ENCODE data around the gene FOXL3.
"Not testable (repeated sequence)": the region's sequence is repeated elsewhere in the genome, so short reads cannot be mapped to it uniquely, and the experiment has no call there.

Gene FOXL3

DNA sequence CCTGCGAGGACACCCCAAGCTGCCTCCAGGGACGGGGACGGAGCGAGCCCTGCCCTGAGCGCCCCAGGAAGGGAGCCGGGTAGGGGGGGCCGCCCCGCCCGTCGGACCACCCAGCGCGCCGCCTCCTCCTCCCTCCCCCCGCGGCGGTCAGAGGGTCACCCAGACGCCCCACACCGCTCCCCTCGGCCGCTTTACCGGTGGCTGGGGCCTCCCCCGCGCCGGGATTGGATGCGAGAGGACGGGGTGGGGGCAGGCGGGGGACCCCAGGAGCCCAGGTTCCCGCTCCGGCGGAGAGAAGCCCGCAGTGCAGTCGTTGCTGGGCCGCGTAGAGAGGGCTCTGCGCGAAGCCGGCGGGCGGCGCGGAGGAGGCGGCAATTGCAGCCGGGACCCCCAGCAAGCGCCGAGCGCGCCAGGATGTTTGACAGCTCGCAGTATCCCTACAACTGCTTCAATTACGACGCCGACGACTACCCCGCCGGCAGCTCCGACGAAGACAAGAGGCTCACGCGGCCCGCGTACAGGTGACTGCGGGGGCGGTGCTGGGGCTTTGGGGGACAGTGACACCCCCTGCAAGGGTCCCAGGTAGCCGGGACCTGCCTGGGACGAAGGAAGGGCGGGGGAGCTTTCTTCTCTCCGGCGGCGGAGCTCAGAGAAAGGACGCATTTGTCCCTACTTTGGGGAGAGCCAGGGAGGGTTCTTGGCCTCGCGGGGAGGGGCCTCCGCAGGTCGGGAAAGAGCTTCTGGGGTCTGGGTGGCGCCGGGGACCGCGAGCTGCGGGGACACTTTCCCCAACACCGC, at the start of gene FOXL3:
TSS of gene FOXL3 (plus strand) at position 415 of the 798 bp plus-strand sequence. CDS start at position 415, 0 bp downstream.
- no peak for DNase-seq

DNA sequence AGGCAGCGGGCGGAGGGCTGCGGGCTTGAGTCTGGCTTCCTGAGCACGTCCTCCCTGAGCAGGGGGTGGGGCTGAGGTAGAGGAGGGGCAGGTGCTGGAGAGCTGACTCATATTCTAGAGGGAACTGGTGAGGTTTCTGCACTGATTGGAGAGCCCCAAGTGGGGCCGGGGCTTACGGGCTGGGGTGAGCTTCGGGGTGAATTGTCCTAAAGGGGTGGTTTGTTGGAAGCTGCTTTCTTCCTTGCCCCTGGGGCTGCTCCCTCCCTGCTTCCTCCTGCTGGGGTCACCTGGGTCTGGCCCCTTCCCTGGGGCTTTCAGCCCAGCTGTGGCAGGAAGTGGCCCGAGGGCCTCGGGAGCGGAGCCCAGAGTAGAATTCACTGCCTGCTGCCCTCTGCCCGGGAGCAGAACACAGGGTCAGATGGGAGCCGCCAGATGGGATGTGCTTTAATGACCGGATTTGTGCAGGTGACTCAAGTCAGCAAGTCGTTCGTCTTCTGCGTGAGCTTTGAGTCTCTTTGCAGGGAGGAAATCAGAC, 49.0 kb upstream of the FOXL3 start:
- DNase-seq, result no peak

DNA sequence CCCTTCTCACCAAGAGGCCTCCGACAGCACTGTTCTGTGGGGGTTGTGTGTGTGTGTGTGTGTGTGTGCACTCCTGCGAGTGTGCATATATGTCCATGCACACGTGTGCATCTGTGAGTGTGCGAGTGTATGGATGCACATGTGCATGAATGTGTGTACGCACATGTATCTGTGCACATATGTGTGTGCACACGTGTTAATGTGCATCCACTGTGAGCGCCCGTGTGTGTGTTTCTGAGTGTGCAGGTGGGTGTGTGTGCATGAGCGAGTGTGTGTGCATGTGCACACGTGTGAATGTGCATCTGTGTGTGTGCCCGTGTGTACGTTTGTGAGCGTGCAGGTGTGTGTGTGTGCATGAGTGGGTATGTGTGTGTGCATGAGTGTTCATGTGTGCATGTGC, 48.5 kb upstream of the FOXL3 start:
- no peak for DNase-seq

DNA sequence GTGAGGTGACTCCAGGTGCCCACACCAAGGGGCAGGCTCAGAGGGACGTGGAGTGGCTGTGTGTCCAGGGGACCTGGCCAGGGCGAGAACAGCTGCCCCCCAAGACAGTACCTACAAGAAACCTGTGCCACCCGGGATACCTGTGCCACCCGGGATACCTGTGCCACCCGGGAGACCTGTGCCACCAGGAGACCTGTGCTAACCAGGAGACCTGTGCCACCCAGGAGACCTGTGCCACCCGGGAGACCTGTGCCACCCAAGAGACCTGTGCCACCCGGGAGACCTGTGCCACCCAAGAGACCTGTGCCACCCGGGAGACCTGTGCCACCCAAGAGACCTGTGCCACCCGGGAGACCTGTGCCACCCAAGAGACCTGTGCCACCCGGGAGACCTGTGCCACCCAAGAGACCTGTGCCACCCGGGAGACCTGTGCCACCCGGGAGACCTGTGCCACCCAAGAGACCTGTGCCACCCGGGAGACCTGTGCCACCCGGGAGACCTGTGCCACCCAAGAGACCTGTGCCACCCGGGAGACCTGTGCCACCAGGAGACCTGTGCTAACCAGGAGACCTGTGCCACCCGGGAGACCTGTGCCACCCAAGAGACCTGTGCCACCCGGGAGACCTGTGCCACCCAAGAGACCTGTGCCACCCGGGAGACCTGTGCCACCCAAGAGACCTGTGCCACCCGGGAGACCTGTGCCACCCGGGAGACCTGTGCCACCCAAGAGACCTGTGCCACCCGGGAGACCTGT, 47.0 kb upstream of the FOXL3 start:
- not testable (repeated sequence) for DNase-seq

DNA sequence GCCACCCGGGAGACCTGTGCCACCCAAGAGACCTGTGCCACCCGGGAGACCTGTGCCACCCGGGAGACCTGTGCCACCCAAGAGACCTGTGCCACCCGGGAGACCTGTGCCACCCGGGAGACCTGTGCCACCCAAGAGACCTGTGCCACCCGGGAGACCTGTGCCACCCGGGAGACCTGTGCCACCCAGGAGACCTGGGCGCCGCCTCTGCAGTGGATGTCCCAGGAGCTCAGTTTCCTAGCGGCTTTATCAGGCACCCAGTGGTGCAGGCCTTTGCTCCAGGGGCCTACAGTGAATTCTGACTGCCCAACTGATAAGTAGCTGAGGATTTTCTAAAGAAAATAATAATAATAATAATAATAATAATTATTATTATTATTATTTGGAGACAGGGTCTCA, 46.4 kb upstream of the FOXL3 start:
- DNase-seq, result not testable (repeated sequence)

DNA sequence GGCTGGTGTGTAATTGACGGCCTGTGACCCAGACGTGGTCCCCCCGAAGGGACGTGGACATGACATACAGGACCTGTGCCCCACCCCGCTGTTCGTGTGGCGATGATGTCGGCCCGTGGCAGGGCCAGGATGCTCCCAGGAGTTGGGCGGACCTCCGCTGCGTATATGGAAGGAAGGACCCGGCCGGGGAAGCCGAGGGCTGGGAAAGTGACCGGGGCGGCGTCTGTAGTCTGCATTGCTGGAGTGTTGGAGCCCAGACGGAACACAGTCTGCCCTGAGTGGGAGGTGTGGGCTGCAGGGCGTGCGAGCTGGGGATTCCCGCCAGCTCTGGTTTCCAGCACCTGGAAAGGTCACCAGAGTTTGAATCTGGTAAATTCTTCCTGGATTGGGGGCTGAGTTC, 45.0 kb upstream of the FOXL3 start:
- no peak for DNase-seq

DNA sequence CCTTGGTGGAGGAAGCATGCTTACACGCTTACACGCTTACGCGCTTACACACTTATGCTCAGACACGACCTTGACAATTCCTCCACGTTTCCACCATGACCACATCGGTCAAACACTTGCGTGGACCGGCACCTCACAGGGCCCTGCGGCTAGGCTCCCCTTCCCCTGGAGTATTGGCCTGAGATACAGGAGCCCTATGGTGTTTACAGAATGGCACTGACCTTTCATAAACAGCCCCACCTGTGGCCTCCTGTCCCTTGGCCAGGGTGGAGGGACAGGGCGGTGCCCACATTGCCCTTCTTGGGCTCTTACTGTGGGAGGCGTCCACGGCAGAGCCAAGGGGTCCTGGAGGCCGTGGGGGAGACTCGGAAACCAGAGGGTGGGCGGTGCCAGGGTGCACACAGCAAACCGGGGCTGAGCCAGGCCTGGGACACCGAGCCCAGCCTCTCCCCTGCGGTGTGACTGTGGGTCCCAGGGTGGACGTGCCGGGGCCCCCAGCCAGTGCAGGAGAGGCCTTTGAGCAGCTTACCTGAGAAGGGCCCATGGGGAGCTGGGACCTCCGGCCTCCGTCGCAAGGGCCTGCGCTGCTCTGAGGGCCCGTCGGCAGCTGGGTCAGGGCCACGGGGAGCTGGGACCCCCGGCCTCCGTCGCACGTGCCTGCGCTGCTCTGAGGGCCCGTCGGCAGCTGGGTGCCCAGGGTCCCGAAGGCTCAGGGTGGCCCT, 44.2 kb upstream of the FOXL3 start:
- DNase-seq, result no peak

DNA sequence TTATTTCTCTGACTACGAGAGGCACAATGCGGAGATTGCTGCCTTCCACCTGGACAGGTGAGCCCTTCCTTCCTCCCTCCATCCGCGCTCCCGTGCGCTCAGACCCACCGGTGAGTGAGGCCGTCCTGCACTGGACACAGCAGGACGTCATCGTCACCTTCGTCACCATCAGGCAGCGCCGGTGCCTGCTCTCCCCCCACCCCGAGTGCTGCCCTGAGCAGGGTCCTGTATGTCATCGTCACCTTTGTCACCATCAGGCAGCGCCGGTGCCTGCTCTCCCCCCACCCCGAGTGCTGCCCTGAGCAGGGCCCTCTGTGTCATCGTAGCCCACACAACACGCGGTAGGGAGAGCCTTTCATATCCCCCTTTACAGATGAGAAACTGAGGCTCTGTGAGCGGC, 43.5 kb upstream of the FOXL3 start:
- no peak for DNase-seq

DNA sequence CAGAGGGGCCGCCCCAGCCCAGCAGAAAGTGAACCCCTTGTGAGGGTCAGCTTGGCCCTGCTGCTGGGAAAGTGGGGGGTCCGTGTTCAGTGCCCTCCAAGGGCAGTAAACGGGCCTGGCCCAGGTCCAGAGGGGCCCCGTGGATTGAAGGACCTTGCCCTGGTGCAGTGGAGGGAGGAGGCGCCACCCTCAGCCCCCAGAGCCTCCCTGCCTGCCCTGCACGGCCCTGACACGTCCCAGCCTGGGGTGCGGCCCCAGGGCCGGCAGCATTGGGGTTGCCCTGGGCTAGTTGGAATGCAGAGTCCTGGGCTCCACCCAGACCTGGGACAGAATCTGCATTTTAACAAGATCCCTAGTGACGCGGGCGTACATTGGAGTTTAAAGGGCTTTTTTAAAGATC, 42.8 kb upstream of the FOXL3 start:
- DNase-seq, result no peak

DNA sequence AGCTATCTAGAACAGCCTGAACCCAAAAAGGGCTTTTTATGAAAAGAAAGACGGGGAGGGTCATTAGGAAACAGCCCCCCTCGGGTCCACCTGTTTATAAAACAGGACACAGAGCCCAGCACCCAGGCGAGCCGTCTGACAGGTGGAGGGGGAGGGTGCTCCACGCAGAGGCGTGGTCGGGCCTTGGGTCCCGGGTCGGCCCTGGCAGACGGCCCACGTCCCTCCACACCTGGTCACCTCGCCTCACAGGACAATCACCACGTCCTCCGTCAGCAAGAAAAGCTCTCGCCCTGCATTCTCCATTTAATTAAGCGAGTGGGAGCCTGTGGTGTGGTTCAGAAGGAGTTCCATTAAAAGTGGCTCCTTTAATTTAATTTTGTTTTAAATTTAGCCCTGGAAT, 42.3 kb upstream of the FOXL3 start:
- DNase-seq, result no peak

DNA sequence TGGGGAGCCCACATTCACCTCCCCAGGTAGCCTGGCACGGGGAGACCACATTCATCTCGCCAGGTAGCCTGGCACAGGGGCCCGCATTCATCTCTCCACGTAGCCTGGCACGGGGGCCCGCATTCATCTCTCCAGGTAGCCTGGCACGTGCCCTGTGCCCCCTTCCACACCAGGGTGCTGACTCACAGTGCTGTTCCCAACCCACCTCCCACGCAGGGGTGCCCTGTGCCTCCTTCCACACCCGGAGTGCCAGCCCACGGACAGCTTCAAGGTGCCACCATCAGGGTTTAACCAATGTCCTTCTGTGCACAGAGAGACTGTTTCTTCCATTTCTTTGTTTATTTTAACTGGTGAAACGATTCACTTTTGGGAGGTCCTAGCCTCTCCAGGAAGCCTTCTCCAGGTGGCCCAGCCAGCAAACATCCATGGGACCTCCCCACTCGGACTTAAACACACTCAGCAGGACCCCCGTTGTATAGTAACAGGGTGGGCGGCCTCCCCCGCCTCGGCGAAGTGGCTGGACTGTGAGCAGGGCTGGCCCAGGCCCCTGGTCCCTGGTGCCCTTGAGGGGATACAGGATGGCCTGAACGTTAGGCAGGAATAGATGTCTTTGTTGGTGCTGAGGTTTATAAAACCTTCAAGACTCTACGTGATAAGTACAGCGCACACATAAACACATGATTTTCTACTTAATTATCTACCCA, 41.1 kb upstream of the FOXL3 start:
- DNase-seq, result no peak

DNA sequence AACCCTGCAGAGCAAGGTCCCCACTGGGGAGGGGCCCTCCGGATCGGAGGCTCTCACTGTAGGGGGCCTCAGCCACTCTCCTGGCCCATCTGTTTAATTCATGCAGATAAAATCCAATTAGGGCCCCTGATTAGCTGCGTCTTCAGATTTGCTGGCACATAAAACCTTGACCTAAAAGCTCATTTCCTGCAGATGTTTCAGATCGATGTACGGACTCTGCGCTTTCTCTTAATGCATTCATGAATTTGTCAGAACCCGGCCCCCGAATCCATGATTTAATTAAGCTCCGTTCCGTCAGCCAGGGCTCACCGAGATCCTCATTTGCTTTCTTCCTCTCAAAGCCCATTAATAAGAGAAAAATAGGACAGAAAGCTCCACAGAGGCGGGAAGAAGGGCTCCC, 40.0 kb upstream of the FOXL3 start:
- no peak for DNase-seq

DNA sequence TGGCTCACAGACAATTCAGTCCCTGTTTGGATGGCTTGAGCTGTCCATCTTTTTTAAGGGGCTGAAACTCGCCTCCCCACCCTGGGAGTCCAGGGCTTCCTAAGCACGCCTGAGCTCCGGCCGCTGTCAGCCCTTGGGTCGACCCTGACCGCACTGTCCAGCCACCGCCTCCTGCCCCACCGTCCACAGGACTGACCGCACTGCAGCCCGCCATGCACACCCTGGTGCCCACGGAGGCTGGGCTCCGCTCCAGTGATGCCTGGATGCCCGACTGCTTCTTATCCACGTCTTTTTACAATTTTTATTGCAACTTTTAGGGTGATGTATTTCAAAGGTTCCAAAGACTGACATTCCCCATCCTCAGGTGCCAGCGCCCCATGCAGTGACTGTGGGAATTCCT, 39.4 kb upstream of the FOXL3 start:
- DNase-seq, result no peak

DNA sequence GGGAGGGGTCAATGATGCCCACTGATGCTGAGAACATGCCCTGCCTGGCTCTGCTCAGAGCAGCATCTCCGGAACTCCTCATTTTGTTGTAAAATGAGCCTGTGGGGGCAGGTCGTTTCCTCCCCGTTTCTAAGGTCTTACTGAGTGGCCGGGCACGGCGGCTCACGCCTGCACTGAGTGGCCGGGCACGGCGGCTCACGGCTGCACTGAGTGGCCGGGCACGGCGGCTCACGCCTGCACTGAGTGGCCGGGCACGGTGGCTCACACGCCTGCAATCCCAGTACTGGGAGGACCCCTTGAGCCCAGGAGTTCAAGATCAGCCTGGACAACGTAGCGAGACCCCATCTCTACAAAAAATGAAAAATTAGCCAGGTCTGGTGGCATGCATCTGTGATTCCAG, 39.0 kb upstream of the FOXL3 start:
- no peak for DNase-seq

DNA sequence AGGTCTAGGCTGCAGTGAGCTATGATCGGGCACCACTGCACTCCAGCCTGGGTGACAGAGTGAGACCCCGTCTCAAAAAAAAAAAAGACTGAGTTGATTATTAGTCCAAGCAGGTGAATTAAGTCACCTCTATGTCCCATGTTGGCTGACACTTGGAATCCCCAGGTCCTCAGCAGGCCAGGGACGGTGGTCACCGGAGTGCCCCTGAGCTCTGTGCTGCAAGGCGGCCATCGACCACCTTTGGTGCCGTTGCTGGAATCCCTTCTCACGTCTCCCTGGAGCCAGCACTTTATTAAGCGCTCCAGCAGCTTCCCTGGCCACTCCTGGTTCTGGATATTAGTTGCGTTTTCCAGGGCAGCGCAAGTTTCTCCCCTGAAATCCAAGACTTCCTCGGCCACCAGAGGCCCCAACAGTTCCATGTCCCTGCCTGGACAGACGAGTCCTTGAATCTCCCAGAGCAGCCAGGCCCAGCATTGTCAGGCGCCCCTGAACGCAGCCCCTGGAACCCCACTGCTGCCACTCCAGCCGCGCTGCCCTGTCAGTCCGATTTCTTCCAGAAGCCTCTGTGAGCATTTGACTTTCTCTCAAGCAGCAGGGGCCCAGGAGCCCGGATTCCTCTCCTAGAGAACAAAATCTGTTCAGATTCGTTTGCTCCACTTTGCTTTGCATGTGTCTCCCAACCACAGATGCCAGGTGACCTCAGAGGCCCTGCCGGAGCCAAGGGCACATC, 38.4 kb upstream of the FOXL3 start:
- DNase-seq, result no peak

DNA sequence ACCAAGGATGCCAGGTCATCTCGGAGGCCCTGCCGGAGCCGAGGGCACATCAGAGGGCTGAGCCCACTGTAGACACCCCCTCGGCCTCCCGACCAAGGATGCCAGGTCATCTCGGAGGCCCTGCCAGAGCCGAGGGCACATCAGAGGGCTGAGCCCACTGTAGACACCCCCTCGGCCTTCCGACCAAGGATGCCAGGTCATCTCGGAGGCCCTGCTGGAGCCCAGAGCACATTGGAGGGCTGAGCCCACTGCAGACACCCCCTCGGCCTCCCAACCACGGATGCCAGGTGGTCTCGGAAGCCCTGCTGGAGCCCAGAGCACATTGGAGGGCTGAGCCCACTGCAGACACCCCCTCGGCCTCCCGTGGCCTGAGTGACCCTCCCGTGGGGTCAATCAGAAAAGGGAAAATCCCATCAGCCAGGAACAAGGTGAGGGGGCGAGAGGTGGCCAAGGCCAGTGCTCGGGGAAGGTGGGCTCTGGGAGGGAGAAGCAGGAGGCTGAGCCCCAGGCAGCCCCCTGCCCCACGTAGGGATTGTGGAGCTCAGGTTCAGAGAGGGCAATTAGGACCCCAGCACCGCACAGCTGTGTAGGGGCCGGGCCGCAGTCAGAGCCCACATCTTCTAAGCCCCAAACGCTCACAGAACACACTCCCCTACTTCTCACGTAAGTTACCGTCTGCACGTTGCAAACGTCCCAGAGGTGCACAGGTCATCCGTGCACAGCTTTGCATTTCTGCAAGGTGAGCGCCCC, 37.6 kb upstream of the FOXL3 start:
- no peak for DNase-seq

DNA sequence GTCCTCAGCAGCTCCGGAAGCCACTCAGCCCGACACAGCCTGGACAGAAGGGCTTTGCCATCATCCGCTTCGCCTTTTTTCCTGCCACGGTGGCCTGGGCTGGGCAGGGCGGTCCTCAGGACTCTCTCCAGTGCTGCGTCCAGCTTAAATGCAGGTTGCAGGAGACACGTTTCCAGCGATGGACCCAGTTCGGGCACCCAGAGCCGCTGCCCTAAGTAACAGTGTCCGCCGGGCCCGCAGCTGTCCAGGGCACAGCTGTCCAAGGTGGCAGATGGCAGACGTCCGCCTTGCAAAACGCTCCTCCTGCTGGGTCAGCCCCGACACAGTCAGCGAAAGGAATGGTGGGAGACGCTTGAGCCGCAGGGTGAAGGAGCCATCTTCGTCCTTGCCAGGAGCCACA, 37.0 kb upstream of the FOXL3 start:
- DNase-seq, result no peak

DNA sequence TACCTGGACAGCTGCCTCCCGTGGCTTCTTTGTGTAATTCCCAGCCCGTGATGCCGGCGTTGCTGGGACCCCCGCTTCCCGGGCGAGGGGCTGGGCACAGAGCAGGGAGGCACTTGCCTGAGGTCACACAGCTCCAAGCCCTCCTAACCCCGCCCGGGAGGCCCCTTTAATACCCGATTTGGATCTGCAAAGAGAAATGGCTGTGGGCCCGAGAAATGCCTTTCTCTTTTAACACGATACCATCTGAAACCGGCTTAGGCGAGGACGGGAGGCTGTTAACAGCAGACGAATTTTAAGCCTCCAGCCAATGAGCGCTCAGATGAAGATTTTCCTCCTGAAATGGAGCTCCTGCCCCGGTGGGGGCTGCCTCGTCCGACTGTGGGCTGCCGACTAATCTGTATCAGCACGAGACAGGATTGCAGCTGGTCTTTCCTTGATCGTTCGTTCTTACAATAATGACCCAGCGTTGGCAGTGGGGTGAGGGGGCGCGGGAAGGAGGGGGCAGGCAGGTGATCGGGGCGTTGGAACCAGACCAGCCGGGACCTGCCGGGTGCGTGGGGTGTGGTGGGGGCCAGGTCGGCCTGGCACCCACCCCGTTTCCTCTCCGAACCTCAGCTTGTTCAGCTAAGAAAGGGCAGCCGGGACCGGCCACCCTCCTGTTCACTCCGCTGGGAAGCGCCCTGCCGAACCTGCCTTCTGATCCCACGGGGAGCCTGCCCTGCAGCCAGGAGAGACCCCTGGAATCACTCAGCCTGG, 36.2 kb upstream of the FOXL3 start:
- no peak for DNase-seq

DNA sequence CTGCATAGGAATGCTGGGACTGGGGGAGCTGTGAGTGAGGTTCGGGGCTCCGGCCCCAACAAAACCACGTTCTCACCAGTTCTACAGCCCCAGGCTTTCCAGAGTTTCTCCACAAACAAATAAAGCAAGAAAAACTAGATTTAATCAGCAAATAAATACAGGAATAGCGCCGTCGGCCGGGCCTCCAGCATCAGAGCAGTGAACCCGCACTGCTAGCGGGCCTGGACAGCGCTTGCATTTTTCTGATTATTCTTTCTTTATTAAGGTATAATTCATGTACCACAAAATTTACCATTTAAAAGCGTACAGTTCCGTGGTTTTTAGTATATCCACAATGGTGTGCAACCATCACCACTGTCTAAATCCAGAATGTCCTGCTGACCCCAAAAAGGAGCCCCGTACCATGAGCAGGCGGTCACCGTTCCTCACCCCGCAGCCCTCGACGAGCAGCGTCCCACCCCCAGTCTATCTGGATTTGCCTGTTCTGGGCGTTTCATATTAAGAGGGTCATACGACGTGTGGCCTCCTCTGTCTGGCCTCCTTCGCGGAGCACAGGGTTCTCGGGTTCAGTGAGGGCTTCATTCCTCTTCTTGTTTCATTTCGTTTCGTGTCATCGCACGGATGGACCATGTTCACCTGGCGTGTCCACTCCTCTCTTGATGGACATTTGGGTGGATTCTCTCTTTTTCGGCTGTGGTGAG, 35.5 kb upstream of the FOXL3 start:
- DNase-seq, result no peak

DNA sequence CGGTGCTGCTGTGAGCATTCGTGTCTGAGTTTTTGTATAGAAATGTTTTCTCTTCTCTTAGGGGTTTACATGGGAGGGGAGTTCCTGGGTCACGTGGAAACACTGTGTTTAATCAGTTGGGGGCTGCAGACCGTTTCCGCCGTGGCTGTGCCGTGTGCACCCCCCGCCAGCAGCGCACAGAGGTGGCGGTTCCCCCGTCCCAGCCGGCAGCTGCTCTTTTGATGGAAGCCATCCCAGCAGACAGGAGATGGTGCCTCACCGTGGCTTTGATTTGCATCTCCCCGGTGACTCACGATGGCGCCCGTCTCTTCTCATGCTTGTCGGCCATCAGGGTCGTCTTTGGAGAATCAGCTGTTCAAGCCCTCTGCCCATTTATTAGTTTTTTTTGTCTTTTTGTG, 34.9 kb upstream of the FOXL3 start:
- no peak for DNase-seq

Data from cerebellar nuclear complex (tissue), 1 donor.